Stromal cell of bone marrow (primary cell): ENCODE results near the gene CIROP.
A peak's percentile ranks its signal among the peaks of the same experiment; 100 is the strongest.
"Not testable (repeated sequence)": the region's sequence is repeated elsewhere in the genome, so short reads cannot be mapped to it uniquely, and the experiment has no call there.

Experiments used
- DNase-seq: peaks from one replicate; pipeline ENCODE4 v3.0.0-alpha.2; 2012; ENCODE audit warnings: low read depth

Gene CIROP

GRCh38 chr14:23113431-23114119, 8.8 kb upstream of the CIROP start:
- DNase-seq = peak; percentile 81

GRCh38 chr14:23112359-23113178, 7.8 kb upstream of the CIROP start:
- DNase-seq = no peak

GRCh38 chr14:23110579-23111365, 6.0 kb upstream of the CIROP start:
- DNase-seq = no peak

GRCh38 chr14:23109769-23110168, 5.0 kb upstream of the CIROP start:
- no peak for DNase-seq

GRCh38 chr14:23108169-23108568, 3.4 kb upstream of the CIROP start:
- DNase-seq = not testable (repeated sequence)

- DNase-seq = not testable (repeated sequence)
These were observed 2.8 kb upstream of the CIROP start for GRCh38 chr14:23107620-23108019.

GRCh38 chr14:23106747-23107045, 1.9 kb upstream of the CIROP start:
- DNase-seq = no peak

- no peak for DNase-seq
These were observed 597 bp upstream of the CIROP start for GRCh38 chr14:23105348-23105824.

GRCh38 chr14:23104070-23104590, 659 bp downstream of the CIROP start:
- DNase-seq = no peak

GRCh38 chr14:23103581-23103980, 1.2 kb downstream of the CIROP start:
- DNase-seq = no peak

- no peak for DNase-seq
These were observed 2.0 kb downstream of the CIROP start for GRCh38 chr14:23102801-23103200.

- DNase-seq = no peak
These were observed 2.7 kb downstream of the CIROP start for GRCh38 chr14:23101986-23102625.

GRCh38 chr14:23101213-23101970, 3.4 kb downstream of the CIROP start:
- DNase-seq = no peak

- DNase-seq = no peak
These were observed 5.5 kb downstream of the CIROP start for GRCh38 chr14:23099212-23099861.

GRCh38 chr14:23097786-23098185, 7.0 kb downstream of the CIROP start:
- DNase-seq = no peak

- DNase-seq = peak; percentile 99
These were observed 9.3 kb downstream of the CIROP start, which contains the start of gene C14orf119 for GRCh38 chr14:23095196-23096108. Gene C14orf119, plus strand, starts transcription at chr14:23095505. Its CDS starts 2,154 bp downstream, at chr14:23097659.

GRCh38 chr14:23094666-23095195, 10.1 kb downstream of the CIROP start, which contains the start of gene ACIN1:
Gene ACIN1, minus strand, starts transcription at chr14:23095136. Its CDS starts 24 bp downstream, at chr14:23095112.
- DNase-seq = peak; percentile 75

- DNase-seq = no peak
These were observed 10.7 kb downstream of the CIROP start for GRCh38 chr14:23093991-23094665.
